NT2/D1 (cell line): ENCODE data around the gene MALAT1.

Experiments
- SUZ12 ChIP-seq: IDR thresholded peaks from 2 replicates; pipeline ENCODE4 v1.6.1; 2011; ENCODE audit not compliant: insufficient read length, insufficient read depth; ENCODE audit errors: extremely low read depth
- YY1 ChIP-seq: IDR thresholded peaks from 2 replicates; pipeline ENCODE4 v1.6.1; 2011; ENCODE audit not compliant: insufficient read length, insufficient read depth
- ZNF274 ChIP-seq: IDR thresholded peaks from 2 replicates; pipeline ENCODE4 v1.6.1; 2011; ENCODE audit warnings: mild to moderate bottlenecking, low read depth, low read length

DNA sequence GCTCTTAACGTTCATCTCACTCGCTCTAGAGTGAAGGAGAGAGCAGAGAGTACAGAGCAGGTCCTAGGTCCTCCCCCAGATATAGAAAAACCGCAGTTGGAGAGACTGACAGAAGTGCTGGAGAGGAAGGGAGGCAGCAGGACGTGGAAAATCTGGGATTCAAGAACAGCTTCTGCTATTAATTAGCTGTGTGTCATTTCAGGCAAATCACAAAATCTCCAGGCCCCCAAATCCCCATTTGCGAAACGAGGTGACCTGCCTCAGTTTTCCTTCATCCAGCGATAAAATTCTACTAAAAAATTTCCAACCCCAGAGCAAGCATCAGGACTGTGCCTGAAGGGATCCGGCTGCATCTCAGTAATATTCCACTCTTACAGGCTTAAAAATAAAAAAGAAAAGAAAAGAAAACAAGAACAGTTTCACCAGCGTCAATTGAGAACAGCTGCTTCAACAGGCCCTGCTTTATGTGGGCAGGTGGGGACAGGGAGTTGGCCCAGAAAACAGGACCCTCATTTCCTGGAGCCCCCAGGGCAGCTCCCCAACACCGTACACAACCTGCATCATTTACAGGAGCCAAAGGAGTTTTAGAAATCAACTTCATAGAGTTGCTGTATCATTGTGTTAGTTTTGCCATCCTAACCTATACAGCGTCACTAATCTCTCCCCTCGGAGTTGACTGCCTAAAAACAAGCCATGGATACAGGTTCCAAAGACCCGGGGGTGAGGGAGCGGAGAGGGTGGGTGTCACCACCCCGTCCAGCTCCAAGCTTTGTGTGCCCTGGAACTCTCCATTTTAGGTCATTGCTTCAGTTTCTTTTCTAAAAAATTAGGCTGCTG lies 2.3 kb upstream of the MALAT1 start:
- no peak for TF ChIP-seq ZNF274
- no peak for TF ChIP-seq YY1
- TF ChIP-seq SUZ12 = no peak
